PFSK-1 (cell line): ENCODE measurements around the gene ADNP2.

Experiments used
- POLR2AphosphoS5 ChIP-seq: IDR thresholded peaks from 2 replicates; pipeline ENCODE4 v1.6.1; 2012; ENCODE audit warnings: low read depth, mild to moderate bottlenecking, control low read depth, low read length, moderate library complexity
- SIN3A ChIP-seq: IDR thresholded peaks from 2 replicates; pipeline ENCODE4 v1.6.1; 2012; ENCODE audit warnings: mild to moderate bottlenecking, low read length, moderate library complexity, borderline replicate concordance; ENCODE audit not compliant: insufficient read depth
- TAF1 ChIP-seq: IDR thresholded peaks from 2 replicates; pipeline ENCODE4 v1.6.1; 2012; ENCODE audit warnings: low read length, control low read depth, borderline replicate concordance; ENCODE audit not compliant: insufficient read depth
- TF ChIP-seq, protein P1 (sequence below), 2 experiments: IDR thresholded peaks; 2 replicates each; pipeline versions ENCODE4 v1.6.1 to v1.8.0; 2011 to 2012; ENCODE audit warnings: low read depth in 2 of 2, low read length in 2 of 2, control low read depth in 1 of 2, inconsistent platforms in 1 of 2, mild to moderate bottlenecking in 1 of 2, moderate library complexity in 1 of 2; ENCODE audit not compliant: insufficient read depth in 1 of 2

GRCh38 chr18:80185545-80185944 is 76.5 kb downstream of the ADNP2 start:
- TF ChIP-seq POLR2AphosphoS5: no peak
- TF ChIP-seq, protein P1, sequence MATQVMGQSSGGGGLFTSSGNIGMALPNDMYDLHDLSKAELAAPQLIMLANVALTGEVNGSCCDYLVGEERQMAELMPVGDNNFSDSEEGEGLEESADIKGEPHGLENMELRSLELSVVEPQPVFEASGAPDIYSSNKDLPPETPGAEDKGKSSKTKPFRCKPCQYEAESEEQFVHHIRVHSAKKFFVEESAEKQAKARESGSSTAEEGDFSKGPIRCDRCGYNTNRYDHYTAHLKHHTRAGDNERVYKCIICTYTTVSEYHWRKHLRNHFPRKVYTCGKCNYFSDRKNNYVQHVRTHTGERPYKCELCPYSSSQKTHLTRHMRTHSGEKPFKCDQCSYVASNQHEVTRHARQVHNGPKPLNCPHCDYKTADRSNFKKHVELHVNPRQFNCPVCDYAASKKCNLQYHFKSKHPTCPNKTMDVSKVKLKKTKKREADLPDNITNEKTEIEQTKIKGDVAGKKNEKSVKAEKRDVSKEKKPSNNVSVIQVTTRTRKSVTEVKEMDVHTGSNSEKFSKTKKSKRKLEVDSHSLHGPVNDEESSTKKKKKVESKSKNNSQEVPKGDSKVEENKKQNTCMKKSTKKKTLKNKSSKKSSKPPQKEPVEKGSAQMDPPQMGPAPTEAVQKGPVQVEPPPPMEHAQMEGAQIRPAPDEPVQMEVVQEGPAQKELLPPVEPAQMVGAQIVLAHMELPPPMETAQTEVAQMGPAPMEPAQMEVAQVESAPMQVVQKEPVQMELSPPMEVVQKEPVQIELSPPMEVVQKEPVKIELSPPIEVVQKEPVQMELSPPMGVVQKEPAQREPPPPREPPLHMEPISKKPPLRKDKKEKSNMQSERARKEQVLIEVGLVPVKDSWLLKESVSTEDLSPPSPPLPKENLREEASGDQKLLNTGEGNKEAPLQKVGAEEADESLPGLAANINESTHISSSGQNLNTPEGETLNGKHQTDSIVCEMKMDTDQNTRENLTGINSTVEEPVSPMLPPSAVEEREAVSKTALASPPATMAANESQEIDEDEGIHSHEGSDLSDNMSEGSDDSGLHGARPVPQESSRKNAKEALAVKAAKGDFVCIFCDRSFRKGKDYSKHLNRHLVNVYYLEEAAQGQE (IDR thresholded peaks at IDR 0.05; ENCODE audit: insufficient read depth in 1 of 2, low read depth in 2 of 2, low read length in 2 of 2): no peak
- TF ChIP-seq TAF1: no peak
- no peak for TF ChIP-seq SIN3A
